Nucleus accumbens (tissue), 56 donors: ENCODE measurements around the gene SOX12.
"Not testable (repeated sequence)": the region's sequence is repeated elsewhere in the genome, so short reads cannot be mapped to it uniquely, and the experiment has no call there.

Source experiments
- DNase-seq, 56 donors: peaks; one replicate each; lab custom pipeline; 2025; lab: John Stamatoyannopoulos, UW

The SOX12 gene

DNA sequence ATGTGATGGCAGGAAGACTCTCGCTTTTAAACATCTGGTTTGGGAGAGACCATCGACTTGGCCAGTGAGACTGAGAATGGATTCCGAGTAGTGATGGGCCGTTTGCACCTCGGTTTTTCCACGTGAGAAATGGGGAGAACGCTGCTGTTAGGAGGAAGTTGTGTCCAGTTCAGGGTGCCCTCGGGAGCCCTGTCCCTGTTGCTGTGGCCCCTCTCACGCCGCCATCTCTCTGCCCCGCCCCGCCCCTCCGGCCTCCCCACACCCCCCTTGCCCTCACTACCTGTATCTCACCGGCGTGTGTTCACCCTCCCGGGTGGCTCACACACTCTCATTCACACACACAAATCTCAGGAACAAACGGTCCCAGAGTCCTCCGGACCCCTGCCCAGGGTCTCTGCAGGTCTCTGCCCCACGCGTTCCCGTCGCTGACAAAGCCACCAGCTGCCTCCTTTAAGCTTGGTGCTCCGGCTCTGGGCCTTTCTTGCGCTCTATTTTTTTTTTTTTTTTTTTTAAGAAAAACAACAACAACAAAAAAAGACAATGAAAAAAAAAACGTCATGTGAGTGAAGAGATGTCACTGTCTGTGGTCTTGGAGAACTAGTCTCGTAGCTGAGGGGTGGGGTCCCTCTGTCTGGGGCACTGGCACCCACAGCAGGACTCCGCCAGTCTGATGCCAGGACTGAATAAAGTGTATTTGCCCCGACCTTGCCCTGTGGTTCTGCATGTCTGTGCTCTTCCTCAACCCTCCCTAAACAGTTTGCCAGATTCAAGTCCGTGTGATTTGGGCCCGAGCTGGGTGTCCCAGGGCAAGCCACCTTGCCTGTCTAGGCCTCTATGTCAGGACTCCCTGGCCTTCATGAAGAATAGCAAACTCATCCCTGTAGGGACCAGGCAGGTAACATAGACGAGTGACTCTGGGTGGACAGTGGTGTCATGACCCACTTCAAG is 2.9 kb downstream of the SOX12 start:
- peak in 4 of 56 donors; percentile 3 to 30 (median 12) for DNase-seq

DNA sequence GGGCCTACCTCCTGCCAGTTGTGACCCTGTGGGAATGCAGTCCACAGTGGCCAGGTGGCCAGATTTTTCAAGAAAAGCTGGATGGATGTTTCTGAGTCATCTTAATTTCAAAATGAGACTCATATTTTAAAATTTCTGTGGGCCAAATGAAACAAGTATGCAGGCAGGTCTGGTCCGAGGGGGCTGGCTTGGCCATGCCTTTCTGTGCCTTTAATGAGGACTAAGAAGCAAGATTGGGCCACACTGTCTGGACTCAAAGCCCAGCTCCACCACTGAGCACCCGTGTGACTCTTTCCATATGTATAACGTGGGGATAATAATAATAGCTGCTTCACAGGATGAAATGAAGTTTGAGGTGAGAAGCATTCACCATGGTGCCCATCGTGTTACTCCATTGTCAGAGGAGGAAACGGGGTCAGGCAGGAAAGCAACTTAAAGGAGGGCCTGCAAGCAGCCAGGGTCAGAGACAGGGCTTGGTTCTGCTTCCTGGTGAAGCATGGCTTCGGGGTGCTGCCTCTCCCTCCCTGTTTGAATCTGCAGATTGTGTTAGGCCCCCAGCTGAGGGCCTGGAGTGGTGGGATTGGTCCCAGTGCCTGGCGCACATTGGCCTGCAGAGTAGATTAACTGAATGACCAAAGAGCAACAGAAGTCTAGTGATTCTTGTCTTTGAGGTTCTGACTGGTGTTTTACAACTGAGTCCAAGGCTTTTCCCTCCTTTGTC is 3.8 kb downstream of the SOX12 start:
- DNase-seq: peak in 1 of 56 donors; percentile 14

DNA sequence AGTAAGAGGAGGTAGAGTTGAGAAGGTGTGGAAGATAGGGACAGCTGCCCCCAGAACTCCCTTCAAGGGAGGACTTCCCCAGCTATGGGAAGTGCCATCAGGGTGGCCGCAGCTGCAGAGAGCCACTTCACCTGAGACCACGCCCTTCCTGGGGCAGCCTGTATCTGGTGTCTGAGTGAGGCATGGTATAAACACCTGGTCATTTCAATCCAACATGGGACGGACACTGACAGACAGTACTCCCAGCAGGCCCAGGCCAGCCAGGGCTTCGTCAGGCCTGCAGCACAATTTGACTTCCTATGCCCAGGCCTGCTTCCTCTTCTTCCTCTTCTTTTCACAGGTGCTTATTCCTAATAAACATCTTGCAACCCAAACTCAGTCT is 4.5 kb downstream of the SOX12 start:
- peak in 1 of 56 donors; percentile 7 for DNase-seq

DNA sequence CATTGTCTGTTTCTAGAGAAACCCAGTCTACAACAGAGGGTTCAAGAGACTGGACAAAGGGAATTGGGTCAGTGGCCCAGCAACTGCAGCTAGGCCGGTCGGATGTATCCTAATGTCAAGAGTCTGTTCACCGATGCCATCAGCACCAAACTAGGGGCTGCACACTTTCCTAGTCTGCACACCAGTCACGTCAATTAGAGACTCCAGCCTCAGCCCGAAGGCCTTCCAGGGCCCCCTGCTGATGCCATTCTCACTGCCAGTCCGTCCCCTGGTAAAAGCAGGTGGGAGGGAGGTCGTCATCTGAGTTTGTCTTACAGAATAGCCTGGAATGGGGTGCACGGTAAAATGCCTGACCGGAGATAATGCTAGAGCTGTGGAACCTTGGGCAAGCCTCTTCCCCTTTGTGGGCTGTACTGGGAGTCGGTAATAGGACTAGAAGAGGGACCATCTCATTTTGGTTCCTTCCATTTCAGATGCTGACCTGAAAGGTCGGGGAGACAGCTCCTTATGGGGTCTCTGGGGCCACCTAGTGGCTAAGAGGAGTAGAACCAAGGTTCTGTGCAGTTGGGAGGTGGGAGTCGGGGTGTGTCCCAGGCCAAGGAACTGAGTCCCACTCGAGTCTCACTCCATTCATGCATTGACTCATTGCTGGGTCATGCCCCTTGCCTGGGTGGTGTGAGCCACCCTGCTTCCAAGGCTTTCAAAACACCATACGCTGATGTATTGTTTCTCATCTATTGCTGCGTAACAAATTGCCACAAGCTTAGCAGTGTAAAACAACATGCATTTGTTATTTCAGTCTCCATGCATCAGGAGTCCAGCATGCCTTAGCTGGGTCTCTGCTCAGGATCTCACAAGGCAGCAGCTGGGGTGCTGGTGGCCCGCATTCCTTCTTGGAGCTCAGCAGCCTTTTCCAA is 5.1 kb downstream of the SOX12 start:
- DNase-seq: peak in 45 of 56 donors; percentile 14 to 83 (median 43)

DNA sequence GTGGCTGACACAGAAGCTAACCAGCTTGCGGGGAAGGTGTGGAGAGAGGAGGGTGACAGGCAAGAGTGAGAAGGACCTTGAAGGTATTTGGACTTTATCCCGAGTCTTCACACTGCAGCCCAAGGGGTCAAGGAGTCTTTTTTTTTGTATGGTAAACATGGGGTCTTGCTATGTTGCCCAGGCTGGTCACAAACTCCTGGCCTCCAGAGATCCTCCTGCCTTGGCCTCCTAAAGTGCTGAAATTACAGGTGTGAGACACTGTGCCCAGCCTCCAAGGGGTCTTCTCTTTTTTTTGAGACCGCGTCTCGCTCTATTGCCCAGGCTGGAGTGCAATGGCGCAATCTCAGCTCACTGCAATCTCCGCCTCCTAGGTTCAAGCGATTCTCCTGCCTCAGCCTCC is 9.2 kb downstream of the SOX12 start:
- no peak for DNase-seq

DNA sequence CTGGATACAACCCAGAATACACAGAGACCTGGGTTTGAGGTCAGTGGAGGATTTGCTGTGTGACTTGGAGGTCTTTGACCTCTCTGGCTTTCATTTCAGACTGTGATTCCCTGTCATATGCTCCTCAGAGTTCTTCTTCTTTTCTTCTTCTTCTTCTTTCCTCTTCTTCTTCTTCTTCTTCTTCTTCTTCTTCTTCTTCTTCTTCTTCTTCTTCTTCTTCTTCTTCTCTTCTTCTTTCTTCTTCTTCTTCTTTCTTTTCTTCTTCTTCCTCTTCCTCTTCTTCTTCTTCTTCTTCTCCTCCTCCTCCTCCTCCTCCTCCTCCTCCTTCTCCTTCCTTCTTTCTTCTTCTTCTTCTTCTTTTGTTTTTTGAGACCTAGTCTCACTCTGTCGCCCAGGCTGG is 10.7 kb downstream of the SOX12 start:
- not testable (repeated sequence) for DNase-seq

DNA sequence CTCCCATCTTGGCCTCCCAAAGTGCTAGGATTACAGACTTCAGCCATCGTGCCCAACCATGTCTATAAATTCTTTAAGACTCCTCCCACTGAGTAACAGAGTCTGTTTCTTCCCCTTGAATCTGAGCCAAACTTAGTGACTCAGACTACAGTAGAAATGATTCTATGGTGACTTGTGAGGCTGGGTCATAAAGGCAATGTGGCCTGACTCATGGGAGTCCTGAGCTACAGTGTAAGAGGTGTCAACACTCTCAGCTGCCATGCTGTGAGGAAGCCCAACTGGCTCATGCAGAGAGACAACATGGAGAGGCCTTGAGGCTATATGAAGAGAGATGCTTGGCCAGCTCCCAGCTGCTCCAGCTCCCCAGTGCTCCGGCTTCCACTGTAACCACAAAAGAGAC is 16.3 kb downstream of the SOX12 start:
- no peak for DNase-seq

DNA sequence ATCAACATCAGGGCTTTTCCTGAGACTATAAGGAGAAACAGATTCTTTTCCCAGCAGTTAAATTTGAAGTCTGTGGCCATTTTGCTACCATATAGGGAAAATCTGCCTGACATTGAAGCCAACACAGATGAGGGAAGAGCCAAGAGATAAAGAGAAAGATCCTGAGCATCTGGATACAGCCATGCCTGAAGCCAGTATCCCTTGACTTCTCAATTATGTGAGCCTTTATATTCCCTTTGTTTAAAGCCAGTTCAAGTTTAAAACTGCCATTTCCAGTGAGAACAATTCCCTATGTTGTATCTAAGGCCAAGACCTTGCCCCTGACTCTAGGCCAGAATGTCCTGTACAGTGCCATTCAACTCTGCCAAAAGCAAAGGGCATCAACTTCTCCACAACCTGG is 17.8 kb downstream of the SOX12 start:
- DNase-seq: no peak

DNA sequence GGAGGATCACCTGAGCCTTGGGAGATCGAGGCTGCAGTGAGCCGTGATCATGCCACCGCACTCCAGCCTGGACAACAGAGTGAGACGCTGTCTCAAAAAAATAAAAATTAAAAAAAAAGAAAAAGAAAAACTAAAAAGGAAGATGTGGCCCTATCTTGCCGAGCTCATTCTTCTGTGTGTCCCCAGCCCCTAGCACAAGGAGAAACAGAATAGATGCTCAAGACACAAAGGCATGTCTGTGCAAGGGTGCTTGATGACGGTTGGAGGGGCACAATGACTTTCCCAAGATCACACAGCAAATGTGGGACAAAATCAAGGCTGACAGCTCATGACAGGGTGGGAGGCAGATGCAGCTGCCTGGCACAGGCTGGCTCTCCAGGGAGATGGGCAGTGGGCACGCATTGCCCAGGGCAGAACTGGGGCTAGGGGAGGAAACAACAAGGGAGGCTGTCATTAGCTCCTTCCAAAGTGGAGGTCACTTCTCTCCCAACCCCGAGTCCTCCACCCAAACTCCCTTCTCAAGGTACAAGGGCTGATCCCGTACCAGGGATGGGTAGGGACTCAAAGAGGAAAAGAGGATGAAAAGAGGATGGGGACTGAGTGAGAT is 20.8 kb downstream of the SOX12 start:
- DNase-seq: no peak

DNA sequence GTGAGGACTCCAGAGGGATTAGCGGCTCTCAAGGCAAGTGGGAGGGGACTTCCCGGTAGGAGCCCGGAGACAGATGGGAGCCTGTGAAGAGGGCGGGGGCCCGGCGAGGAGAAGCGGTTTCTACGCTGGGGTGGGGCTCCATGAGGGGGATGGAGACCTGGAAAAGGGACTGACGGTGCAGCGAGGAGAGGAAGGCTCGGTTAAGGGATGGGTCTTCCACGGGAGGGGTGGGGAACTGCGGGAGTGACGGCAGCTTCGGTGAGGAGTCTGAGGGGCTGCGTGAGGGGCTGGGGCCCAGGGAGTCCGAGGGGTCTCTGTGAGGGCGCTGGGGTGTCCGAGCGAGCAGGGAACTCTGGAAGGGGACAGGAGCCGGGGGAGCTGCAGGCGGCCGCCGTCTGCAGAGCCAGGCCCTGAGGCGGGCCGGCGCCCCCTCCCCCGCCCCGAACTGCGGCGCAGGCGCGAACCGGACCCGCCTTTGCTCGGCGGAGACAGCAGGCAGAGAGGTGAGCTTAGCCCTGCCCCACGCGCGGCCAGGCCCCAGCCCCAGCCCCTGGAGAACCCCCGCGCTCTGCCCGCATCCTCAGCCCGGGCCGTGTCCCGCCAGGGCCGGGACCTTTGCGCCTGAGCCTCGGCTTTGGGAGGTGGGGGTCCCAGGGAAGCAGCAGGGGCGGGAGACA is 21.4 kb downstream of the SOX12 start, which contains the start of gene NRSN2:
TSS of gene NRSN2 (plus strand) at position 472 of the 677 bp plus-strand sequence. CDS start 2,533 bp downstream, outside the sequence.
- peak in 49 of 56 donors; percentile 20 to 78 (median 59) for DNase-seq

DNA sequence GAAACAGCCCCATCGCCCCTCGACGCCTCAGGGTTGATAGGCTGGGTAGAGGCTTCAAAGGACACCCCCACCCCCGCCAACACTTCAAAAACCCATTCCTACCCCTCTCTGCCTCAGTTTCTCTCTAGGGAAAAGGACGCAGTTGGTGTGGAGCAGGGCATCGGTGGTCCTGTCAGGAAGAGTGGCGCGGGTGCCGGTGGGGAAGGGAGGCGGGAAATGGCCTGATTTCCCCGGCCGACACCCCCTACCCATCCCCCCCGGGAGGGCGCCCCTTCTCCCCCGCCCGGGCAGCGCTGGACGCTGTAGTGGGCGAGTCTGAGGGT is 21.9 kb downstream of the SOX12 start:
- DNase-seq: peak in 3 of 56 donors; percentile 41 to 56 (median 47)

DNA sequence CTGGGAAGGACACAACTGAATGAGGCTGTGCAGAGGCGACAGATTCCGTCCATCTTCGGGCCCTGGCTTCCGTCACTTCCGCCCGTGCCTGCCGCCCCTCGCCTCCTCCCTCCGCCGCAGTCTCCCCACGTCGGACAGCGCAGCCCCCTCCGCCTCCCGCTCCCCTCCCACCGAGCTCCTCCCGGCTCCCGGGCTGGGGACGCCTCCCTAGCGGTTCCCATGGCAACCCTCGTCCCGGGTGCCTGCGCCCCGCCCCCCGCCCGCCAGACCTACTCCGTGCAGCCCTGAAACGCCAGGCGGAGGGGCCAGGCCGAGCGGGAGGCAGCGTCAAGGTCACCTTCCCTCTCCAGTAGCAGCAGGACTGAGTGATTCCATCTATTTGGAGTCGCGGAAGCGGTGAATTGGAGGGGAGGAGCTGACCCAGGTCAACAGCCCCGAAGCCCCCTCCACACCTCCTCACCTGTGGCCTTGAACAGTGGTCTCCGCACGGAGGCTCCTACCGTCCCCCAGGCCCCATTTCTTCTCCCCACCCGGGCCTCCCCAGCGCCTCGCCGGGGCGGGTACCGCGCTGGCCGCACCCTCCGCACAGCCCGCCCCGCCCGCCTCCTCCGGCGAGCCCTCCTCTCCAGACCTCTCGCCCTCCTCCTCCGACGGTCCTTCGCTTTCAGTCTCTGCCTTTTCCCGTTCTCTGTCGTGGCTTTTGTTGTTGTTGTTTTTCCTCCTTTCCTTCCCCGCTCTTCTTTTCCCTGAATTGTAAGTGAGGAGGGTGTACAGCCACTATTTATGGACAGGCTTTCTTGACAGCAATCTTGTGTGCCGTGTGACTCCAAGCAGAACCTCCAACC is 22.5 kb downstream of the SOX12 start:
- DNase-seq: peak; percentile 31 to 95 (median 86)

DNA sequence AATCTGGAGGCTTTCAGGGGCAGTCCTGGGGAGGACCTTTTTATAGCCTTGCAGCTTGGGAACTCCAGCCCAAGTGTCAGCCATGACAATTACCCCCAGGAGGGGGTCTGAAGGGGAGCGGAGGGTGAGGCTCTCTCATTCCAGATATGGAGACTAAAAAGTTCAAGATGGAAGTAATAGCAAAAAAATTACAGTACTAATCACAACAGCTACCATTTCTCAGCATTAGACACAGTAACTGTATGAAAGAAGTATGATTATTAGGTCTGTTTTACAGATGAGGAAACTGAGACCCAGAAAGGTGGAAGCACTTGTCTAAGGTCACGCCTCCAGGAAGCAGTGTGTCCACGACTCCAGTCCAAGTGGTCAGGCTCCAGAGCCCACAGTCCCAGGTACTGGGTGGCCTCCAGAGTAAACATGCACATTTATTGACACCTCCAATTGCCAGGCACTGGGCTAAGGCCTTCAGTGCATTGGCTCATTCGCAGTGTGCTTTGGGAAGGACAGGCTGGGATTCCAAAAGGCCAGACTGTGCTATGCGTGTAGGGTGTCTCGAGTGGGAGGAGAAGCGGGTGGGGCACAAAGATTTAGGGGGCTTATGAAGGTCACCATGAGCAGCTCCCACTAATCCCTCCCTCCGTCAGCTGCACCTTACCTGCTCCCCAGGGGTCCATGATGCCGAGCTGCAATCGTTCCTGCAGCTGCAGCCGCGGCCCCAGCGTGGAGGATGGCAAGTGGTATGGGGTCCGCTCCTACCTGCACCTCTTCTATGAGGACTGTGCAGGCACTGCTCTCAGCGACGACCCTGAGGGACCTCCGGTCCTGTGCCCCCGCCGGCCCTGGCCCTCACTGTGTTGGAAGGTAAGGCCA is 23.9 kb downstream of the SOX12 start:
- no peak for DNase-seq

DNA sequence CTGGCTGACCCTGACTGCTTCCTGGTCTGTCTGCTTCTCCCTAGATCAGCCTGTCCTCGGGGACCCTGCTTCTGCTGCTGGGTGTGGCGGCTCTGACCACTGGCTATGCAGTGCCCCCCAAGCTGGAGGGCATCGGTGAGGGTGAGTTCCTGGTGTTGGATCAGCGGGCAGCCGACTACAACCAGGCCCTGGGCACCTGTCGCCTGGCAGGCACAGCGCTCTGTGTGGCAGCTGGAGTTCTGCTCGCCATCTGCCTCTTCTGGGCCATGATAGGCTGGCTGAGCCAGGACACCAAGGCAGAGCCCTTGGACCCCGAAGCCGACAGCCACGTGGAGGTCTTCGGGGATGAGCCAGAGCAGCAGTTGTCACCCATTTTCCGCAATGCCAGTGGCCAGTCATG is 27.8 kb downstream of the SOX12 start:
- no peak for DNase-seq

DNA sequence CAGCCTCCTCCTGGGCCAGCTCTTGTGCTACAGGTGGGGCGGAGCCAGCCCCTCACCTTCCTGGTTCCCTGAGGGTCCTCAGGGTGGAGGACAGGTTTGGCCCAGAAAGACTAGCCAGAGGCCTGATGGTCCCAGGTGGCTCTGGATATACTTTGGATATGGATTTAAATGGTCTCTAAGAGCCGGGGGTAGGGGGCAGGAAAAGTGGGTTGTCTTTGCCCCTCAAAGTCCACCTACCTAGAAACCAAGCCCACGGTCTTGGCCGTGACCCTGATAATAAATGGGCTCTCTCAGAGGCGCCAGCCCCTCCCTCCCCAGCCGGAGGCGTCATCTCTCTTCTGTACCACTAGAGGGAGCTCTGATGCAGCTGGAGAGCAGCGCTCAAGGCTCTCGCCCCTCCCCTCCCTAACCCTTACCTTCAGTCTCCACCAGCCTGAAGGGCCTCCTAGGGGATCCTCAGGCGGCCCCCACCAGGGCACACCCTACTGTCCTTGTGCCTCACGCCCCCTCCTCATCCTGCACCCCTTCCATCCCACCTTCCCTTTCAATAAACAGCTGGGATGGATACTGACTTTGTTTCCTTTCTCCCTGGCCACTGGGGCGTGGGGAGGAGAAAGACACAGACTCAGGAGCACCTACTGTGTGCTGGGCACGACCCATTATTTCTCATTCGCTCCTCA is 29.1 kb downstream of the SOX12 start:
- peak in 52 of 56 donors; percentile 11 to 84 (median 50) for DNase-seq

DNA sequence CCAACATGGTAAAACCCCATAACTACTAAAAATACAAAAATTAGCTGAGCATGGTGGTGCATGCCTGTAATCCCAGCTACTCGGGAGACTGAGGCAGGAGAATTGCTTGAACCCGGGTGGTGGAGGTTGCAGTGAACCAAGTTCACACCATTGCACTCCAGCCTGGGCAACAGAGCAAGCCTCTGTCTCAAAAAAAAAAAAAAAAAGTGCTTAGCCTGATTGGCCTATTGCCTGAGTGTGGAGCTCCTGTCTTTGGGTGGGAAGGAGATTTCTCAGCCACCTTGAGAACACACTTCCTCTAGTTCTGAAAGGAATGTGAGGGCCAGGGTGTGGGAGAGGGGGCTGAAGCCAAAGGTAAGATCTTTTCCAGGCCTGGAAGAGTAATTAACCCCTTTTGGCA is 30.8 kb downstream of the SOX12 start:
- DNase-seq: not testable (repeated sequence)

DNA sequence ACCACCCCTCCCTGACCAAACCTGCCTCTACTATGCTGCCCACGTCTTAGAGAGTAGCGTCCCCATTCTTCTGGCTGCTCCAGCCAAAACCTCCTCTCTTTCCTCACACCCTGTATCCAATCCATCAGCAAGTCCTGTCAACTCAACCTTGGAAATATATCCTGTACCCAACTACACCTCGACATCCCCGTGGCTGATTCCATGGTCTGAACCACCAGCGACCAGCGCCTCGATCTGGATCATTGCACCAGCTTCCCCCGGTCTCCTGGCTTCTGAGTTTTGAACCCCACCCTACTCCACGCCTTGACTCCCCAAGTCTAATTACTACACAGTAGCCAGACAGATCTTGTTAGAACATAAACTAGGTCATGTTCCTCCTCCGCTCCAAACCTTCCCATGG is 31.4 kb downstream of the SOX12 start:
- DNase-seq: no peak
